K562 (cell line): ENCODE results near the gene ZFP69. TPM values are rescaled to one million over a fixed set of nuclear protein-coding genes. Genes with fewer than 3 reads are reported as not detected.
A peak's percentile ranks its signal among the peaks of the same experiment; 100 is the strongest.

ENCODE experiments used
- ARID1B ChIP-seq: fragments of 450-650 bp; IDR thresholded peaks from 2 replicates; pipeline ENCODE4 v1.6.1; 2016; ENCODE audit warnings: antibody characterized with exemption, mild to moderate bottlenecking, inconsistent platforms
- BRD9 ChIP-seq: fragments of 450-650 bp; IDR thresholded peaks from 2 replicates; pipeline ENCODE4 v1.6.1; 2018; ENCODE audit warnings: low read depth; ENCODE audit not compliant: partially characterized antibody
- C11orf30 ChIP-seq: fragments of 450-650 bp; IDR thresholded peaks from 2 replicates; pipeline ENCODE4 v1.6.1; 2016; ENCODE audit warnings: low read depth, mild to moderate bottlenecking
- COPS2 ChIP-seq: fragments of 450-650 bp; conservative IDR thresholded peaks from 2 replicates; pipeline ENCODE4 v1.6.1; 2016; ENCODE audit warnings: mild to moderate bottlenecking, moderate library complexity
- EP400 ChIP-seq: fragments of 450-650 bp; IDR thresholded peaks from 2 replicates; pipeline ENCODE4 v1.6.1; 2017; ENCODE audit warnings: antibody characterized with exemption, mild to moderate bottlenecking, moderate library complexity
- ETV5 ChIP-seq: sonication (generic); formaldehyde crosslinking; IDR thresholded peaks from 2 replicates; pipeline ENCODE4 v1.4.0; 2020; ENCODE audit warnings: low read depth, mild to moderate bottlenecking, missing genetic modification reagents
- EZH2 ChIP-seq: IDR thresholded peaks from 2 replicates; pipeline ENCODE4 v1.6.1; 2012; ENCODE audit warnings: low read depth, mild to moderate bottlenecking, inconsistent platforms, low read length, borderline replicate concordance
- HDAC1 ChIP-seq, 2 experiments: fragments of 450-650 bp; IDR thresholded peaks; 2 replicates each; pipeline ENCODE4 v1.6.1; 2016 to 2017; ENCODE audit warnings: inconsistent platforms in 1 of 2, mild to moderate bottlenecking in 1 of 2, moderate library complexity in 1 of 2
- KDM1A ChIP-seq, 2 experiments: fragments of 450-650 bp; IDR thresholded peaks; 2 replicates each; pipeline ENCODE4 v1.6.1; 2016; ENCODE audit warnings: mild to moderate bottlenecking in 2 of 2
- LCOR ChIP-seq: sonication (generic); formaldehyde crosslinking; IDR thresholded peaks from 2 replicates; pipeline ENCODE4 v1.8.0; 2022; ENCODE audit warnings: mild to moderate bottlenecking, missing genetic modification reagents
- MEF2A ChIP-seq: IDR thresholded peaks from 2 replicates; pipeline ENCODE4 v1.6.1; 2011; ENCODE audit warnings: low read depth, mild to moderate bottlenecking, low read length, moderate library complexity; ENCODE audit not compliant: control insufficient read depth
- NBN ChIP-seq: fragments of 450-650 bp; IDR thresholded peaks from 2 replicates; pipeline ENCODE4 v1.6.1; 2016; ENCODE audit warnings: low read depth, mild to moderate bottlenecking
- PHF20 ChIP-seq: fragments of 450-650 bp; IDR thresholded peaks from 2 replicates; pipeline ENCODE4 v1.6.1; 2018; ENCODE audit not compliant: partially characterized antibody
- PHF8 ChIP-seq: fragments of 200-600 bp; sonication (generic); IDR thresholded peaks from 2 replicates; pipeline ENCODE4 v1.6.1; 2012; ENCODE audit warnings: mixed run types, mild to moderate bottlenecking, inconsistent platforms, low read length, moderate library complexity, borderline replicate concordance
- POLR2AphosphoS5 ChIP-seq: IDR thresholded peaks from 2 replicates; pipeline ENCODE4 v1.6.1; 2011; ENCODE audit warnings: mild to moderate bottlenecking, low read depth, low read length, moderate library complexity; ENCODE audit not compliant: control insufficient read depth, insufficient read depth
- POLR2H ChIP-seq: IDR thresholded peaks from 2 replicates; pipeline ENCODE4 v1.6.1; 2016; ENCODE audit warnings: missing genetic modification characterization, low read depth, mild to moderate bottlenecking, control low read depth, missing compliant biosample characterization, moderate library complexity
- PYGO2 ChIP-seq: fragments of 450-650 bp; IDR thresholded peaks from 2 replicates; pipeline ENCODE4 v1.6.1; 2016; ENCODE audit warnings: mild to moderate bottlenecking, missing genetic modification characterization, moderate library complexity, missing compliant biosample characterization
- RB1 ChIP-seq: fragments of 450-650 bp; IDR thresholded peaks from 2 replicates; pipeline ENCODE4 v1.6.1; 2017; ENCODE audit warnings: low read depth, mild to moderate bottlenecking
- RUNX1 ChIP-seq: sonication (generic); IDR thresholded peaks from 2 replicates; pipeline ENCODE4 v1.6.1; 2016; ENCODE audit warnings: antibody characterized with exemption, low read depth
- SMARCA5 ChIP-seq: fragments of 450-650 bp; IDR thresholded peaks from 2 replicates; pipeline ENCODE4 v1.6.1; 2016
- SREBF2 ChIP-seq: sonication (generic); formaldehyde crosslinking; IDR thresholded peaks from 2 replicates; pipeline ENCODE4 v1.4.0; 2020; ENCODE audit warnings: mild to moderate bottlenecking, missing genetic modification reagents
- SUPT5H ChIP-seq: fragments of 450-650 bp; IDR thresholded peaks from 2 replicates; pipeline ENCODE4 v1.6.1; 2016
- ZBED1 ChIP-seq: IDR thresholded peaks from 2 replicates; pipeline ENCODE4 v1.6.1; 2014
- ZBTB17 ChIP-seq: fragments of 450-650 bp; formaldehyde crosslinking; IDR thresholded peaks from 2 replicates; pipeline ENCODE4 v1.4.0; 2020; ENCODE audit warnings: mild to moderate bottlenecking
- ZBTB7A ChIP-seq: IDR thresholded peaks from 2 replicates; pipeline ENCODE4 v1.6.1; 2011; ENCODE audit warnings: low read depth, mild to moderate bottlenecking, low read length, moderate library complexity, borderline replicate concordance; ENCODE audit not compliant: control insufficient read depth
- ZEB2 ChIP-seq: fragments of 450-650 bp; IDR thresholded peaks from 2 replicates; pipeline ENCODE4 v1.6.1; 2016
- ZFP30 ChIP-seq: fragments of 250-450 bp; sonication (Bioruptor Pico); IDR thresholded peaks from 2 replicates; pipeline ENCODE4 v1.8.0; 2022; ENCODE audit warnings: moderate library complexity, mild to moderate bottlenecking, inconsistent platforms, borderline replicate concordance
- ZKSCAN1 ChIP-seq: fragments of 150-350 bp; IDR thresholded peaks from 2 replicates; pipeline ENCODE4 v1.6.1; 2016; ENCODE audit warnings: low read depth, low read length
- ZNF347 ChIP-seq: fragments of 450-650 bp; formaldehyde crosslinking; IDR thresholded peaks from 2 replicates; pipeline ENCODE4 v1.4.0; 2020; ENCODE audit warnings: low read depth, mild to moderate bottlenecking, moderate library complexity
- ZNF77 ChIP-seq: fragments of 250-450 bp; sonication (Bioruptor Pico); IDR thresholded peaks from 2 replicates; pipeline ENCODE4 v1.5.0; 2020
- polyA plus RNA-seq, 8 experiments: library from polyadenylated mRNA; depleted of rRNA in 4 of 8; stranded (reverse) in 5 of 8; unstranded in 3 of 8; fragments of >200 nt; fragmentation: Nextera tagmentation in 2 of 8; fragmentation: Illumina TruSeq in 1 of 8; extraction: Ambion mirVana in 2 of 8; extraction: Trizol in 1 of 8; gene quantifications; 2 replicates each; pipeline versions ENCODE4 v1.2.1 to v1.2.3, GENCODE V29; 2011 to 2014; ENCODE audit warnings: inconsistent platforms in 1 of 8, missing spikeins in 1 of 8
- total RNA-seq, 7 experiments: library from RNA; depleted of rRNA in 6 of 7; stranded (reverse); fragments of >200 nt in 6 of 7; fragmentation: Illumina TruSeq in 2 of 7; extraction: Trizol in 2 of 7; gene quantifications; 2 replicates each; pipeline versions ENCODE4 v1.2.1 to v1.2.3, GENCODE V29; 2011 to 2021; ENCODE audit warnings: low replicate concordance in 1 of 7
- TF ChIP-seq, protein P1 (sequence below): fragments of 450-650 bp; IDR thresholded peaks from 2 replicates; pipeline ENCODE4 v1.6.1; 2018; ENCODE audit warnings: mild to moderate bottlenecking, low read depth; ENCODE audit not compliant: partially characterized antibody

Gene ZFP69
- total and polyA plus RNA-seq, 9 of the 15 experiments (the other 6 are each of a cell fraction or from before 2014, with no cell fraction given), result 2.0 to 8.4 (median 5.7) TPM

DNA sequence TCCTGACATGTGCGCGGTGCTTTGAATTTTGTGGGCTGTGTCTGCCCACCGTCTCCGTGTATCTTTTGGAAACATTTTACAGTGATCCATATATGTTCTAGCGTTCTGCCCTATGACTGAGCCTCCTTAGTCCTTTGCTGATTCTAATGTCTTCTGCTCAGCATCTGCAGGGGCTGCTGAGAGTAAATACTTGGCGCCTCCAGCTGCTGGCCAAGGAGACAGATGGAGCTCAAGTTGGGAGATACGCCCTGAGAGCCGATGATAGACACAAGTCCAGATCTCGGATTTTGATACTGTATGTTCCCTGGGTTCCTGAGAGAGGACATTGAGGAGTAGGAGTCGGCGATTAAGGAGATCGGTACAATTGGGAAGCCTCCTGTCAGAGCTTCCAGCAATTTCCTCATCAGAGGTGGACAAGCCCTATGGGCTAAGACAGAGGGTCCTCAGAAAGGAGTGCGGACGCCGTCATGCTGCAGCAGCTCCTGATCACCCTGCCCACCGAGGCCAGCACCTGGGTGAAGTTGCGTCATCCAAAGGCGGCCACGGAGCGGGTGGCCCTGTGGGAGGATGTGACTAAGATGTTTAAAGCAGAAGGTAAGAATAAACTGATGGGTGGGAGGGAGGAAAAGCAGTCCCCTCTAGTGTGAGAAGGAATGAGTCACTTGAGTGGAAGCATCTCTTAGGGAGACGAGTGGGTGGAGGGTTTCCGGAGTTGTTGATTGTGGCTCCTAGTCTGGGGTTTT is 26.4 kb upstream of the ZFP69 start (continued):
- peak; percentile 26; the same call in 1 of the 2 replicates for TF ChIP-seq ZKSCAN1
- no peak for TF ChIP-seq PHF20
- TF ChIP-seq EP400, result peak; percentile 88
- TF ChIP-seq ZNF347, result no peak
- no peak for TF ChIP-seq BRD9
- TF ChIP-seq NBN, result peak; percentile 22; the same call in 1 of the 2 replicates
- TF ChIP-seq PHF8, result no peak
- no peak for TF ChIP-seq LCOR (CRISPR knock-in tag)
- no peak for TF ChIP-seq RB1
- no peak for TF ChIP-seq COPS2
- TF ChIP-seq ZEB2, result peak; percentile 90
- TF ChIP-seq ETV5 (CRISPR knock-in tag), result peak; percentile 83
- TF ChIP-seq SUPT5H, result peak; percentile 51
- no peak for TF ChIP-seq PYGO2
- peak; percentile 36; the same call in 1 of the 2 replicates for TF ChIP-seq C11orf30
- TF ChIP-seq ZFP30 (CRISPR knock-in tag), result no peak
- peak in 1 of 2 experiments; percentile 51; a peak in 2 of 4 replicates for TF ChIP-seq HDAC1 (IDR thresholded peaks at IDR 0.05)
- 0 out of 2 replicates have a peak, but pooled peaks have one; percentile 34 for TF ChIP-seq POLR2AphosphoS5
- TF ChIP-seq POLR2H (tag), result no peak
- TF ChIP-seq ARID1B, result peak; percentile 79
- no peak; the same call in 1 of the 2 replicates for TF ChIP-seq ZBTB7A
- no peak for TF ChIP-seq SREBF2 (CRISPR knock-in tag)
- no peak for TF ChIP-seq ZNF77 (CRISPR knock-in tag)
- peak in 1 of 2 experiments; percentile 41; a peak in 2 of 4 replicates for TF ChIP-seq KDM1A (IDR thresholded peaks at IDR 0.05)
- no peak for TF ChIP-seq MEF2A
- TF ChIP-seq SMARCA5, result 0 out of 2 replicates have a peak, but pooled peaks have one; percentile 21
- TF ChIP-seq EZH2, result no peak
- TF ChIP-seq ZBED1, result 0 out of 2 replicates have a peak, but pooled peaks have one; percentile 63
- TF ChIP-seq, protein P1, sequence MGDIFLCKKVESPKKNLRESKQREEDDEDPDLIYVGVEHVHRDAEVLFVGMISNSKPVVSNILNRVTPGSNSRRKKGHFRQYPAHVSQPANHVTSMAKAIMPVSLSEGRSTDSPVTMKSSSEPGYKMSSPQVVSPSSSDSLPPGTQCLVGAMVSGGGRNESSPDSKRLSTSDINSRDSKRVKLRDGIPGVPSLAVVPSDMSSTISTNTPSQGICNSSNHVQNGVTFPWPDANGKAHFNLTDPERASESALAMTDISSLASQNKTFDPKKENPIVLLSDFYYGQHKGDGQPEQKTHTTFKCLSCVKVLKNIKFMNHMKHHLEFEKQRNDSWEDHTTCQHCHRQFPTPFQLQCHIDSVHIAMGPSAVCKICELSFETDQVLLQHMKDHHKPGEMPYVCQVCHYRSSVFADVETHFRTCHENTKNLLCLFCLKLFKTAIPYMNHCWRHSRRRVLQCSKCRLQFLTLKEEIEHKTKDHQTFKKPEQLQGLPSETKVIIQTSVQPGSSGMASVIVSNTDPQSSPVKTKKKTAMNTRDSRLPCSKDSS, result no peak
- TF ChIP-seq RUNX1, result no peak
- no peak for TF ChIP-seq ZBTB17
